Measurements from ENCODE around the gene PARD6G. TPM values are rescaled to one million over a fixed set of nuclear protein-coding genes. Genes with fewer than 3 reads are reported as not detected.

PARD6G gene
- total and polyA plus RNA-seq, 2 experiments from 2014 or later = 6.9 to 18.5 TPM

- TF ChIP-seq ZNF462 (CRISPR knock-in tag; IDR thresholded peaks at IDR 0.05) = no peak
- no peak for TF ChIP-seq NANOG (IDR thresholded peaks at IDR 0.05; ENCODE audit: borderline replicate concordance)
- TF ChIP-seq ZNF331 (CRISPR knock-in tag; IDR thresholded peaks at IDR 0.05; ENCODE audit: low read depth) = no peak
- TF ChIP-seq EZH2phosphoT487 (IDR thresholded peaks at IDR 0.05; ENCODE audit: unreplicated experiment) = no peak
- no peak for TF ChIP-seq ETS1 (IDR thresholded peaks at IDR 0.05)
- TF ChIP-seq ZNF114 (CRISPR knock-in tag; IDR thresholded peaks at IDR 0.05) = no peak
- no peak for TF ChIP-seq POLR2AphosphoS5 (IDR thresholded peaks at IDR 0.05; ENCODE audit: low read depth)
- no peak for TF ChIP-seq STAT1 (IDR thresholded peaks at IDR 0.05; ENCODE audit: unreplicated experiment)
Measured at GRCh38 chr18:80253236-80253635, 5.9 kb upstream of the PARD6G start (continued).

GRCh38 chr18:80252136-80252535, 4.8 kb upstream of the PARD6G start:
- Histone ChIP-seq H3K9me2 (ENCODE audit: insufficient read depth) (no peaks in the 10 kb centered on the region; the same call in 1 of the 2 replicates), H3K79me2 (replicated peaks; ENCODE audit: insufficient read depth) (no peaks in the 10 kb centered on the region), H3K4me2 (no peak overlapping the region), H3K27me3 (ENCODE audit: insufficient read depth) (peaks cover 4% of the 10 kb centered on the region; the same call in 1 of the 2 replicates), H3K27ac (ENCODE audit: low read depth) (no peak overlapping the region), H3K36me3 (ENCODE audit: insufficient read depth) (no peaks in the 10 kb centered on the region), H2AFZ (no peak overlapping the region), H3K4me3 (no peak overlapping the region), H3F3A (replicated peaks; ENCODE audit: low read depth) (no peaks in the 10 kb centered on the region), H3K4me1 (ENCODE audit: insufficient read depth) (no peaks in the 10 kb centered on the region), H4K20me1 (replicated peaks; ENCODE audit: insufficient read depth) (no peaks in the 10 kb centered on the region)
- H3K4me1 Mint-ChIP-seq = no peaks in the 10 kb centered on the region
- peaks cover 36% of the 10 kb centered on the region for H3K9me3 Mint-ChIP-seq
- H3K36me3 Mint-ChIP-seq (ENCODE audit: low read depth) = 0 out of 3 replicates have a peak, but pooled peaks cover 6% of the 10 kb centered on the region
- no peak for ATAC-seq
- H3K27me3 Mint-ChIP-seq (ENCODE audit: insufficient read depth, low read depth, poor library complexity) = peaks cover 11% of the 10 kb centered on the region
- H3K4me3 Mint-ChIP-seq = no peak overlapping the region
- DNase-seq (ENCODE audit: low spot score) = no peak
- H3K27ac Mint-ChIP-seq = no peak overlapping the region
- TF ChIP-seq JUNB (IDR thresholded peaks at IDR 0.05; ENCODE audit: unreplicated experiment) (no peak), POLR2AphosphoS5 (IDR thresholded peaks at IDR 0.05; ENCODE audit: low read depth) (no peak), EZH2phosphoT487 (IDR thresholded peaks at IDR 0.05; ENCODE audit: unreplicated experiment) (no peak), NANOG (IDR thresholded peaks at IDR 0.05; ENCODE audit: borderline replicate concordance) (no peak), STAT1 (IDR thresholded peaks at IDR 0.05; ENCODE audit: unreplicated experiment) (no peak), REST (IDR thresholded peaks at IDR 0.05; ENCODE audit: unreplicated experiment) (no peak), ZNF331 (CRISPR knock-in tag; IDR thresholded peaks at IDR 0.05; ENCODE audit: low read depth) (no peak), ZNF114 (CRISPR knock-in tag; IDR thresholded peaks at IDR 0.05) (no peak)
